Smooth muscle cell (in vitro differentiated cells): ENCODE measurements around the gene CELSR2. TPM values are rescaled to one million over a fixed set of nuclear protein-coding genes. Genes with fewer than 3 reads are reported as not detected.

ENCODE experiments used
- DNase-seq: peaks from one replicate; lab custom pipeline; 2025; ENCODE audit not compliant: unreplicated experiment; lab: John Stamatoyannopoulos, UW
- H2AFZ ChIP-seq: fragments of 200-600 bp; sonication (generic); 2 replicates; pipeline ENCODE4 v1.6.0; 2016; ENCODE audit warnings: antibody characterized with exemption, low read depth, mild to moderate bottlenecking
- H3F3A ChIP-seq: fragments of 200-600 bp; sonication (generic); 2 replicates; pipeline ENCODE4 v1.6.0; 2017; ENCODE audit warnings: antibody characterized with exemption, low read depth
- H3K27ac ChIP-seq: fragments of 200-600 bp; sonication (generic); 2 replicates; pipeline ENCODE4 v1.5.1; 2016; ENCODE audit warnings: low read depth, mild to moderate bottlenecking
- H3K27me3 ChIP-seq: fragments of 200-600 bp; sonication (generic); 2 replicates; pipeline ENCODE4 v1.6.1; 2016; ENCODE audit warnings: low read depth, mild to moderate bottlenecking
- H3K36me3 ChIP-seq: fragments of 200-600 bp; sonication (generic); 2 replicates; pipeline ENCODE4 v1.5.1; 2016; ENCODE audit warnings: low read depth
- H3K4me1 ChIP-seq: fragments of 200-600 bp; sonication (generic); 2 replicates; pipeline ENCODE4 v1.5.1; 2016; ENCODE audit warnings: low read depth
- H3K4me2 ChIP-seq: fragments of 200-600 bp; sonication (generic); 2 replicates; pipeline ENCODE4 v1.6.0; 2016; ENCODE audit warnings: mild to moderate bottlenecking
- H3K4me3 ChIP-seq: fragments of 200-600 bp; sonication (generic); 2 replicates; pipeline ENCODE4 v1.5.1; 2016; ENCODE audit warnings: mild to moderate bottlenecking
- H3K79me2 ChIP-seq: fragments of 200-600 bp; sonication (generic); 2 replicates; pipeline ENCODE4 v1.6.0; 2016; ENCODE audit warnings: low read depth, mild to moderate bottlenecking
- H3K9ac ChIP-seq: fragments of 200-600 bp; sonication (generic); 2 replicates; pipeline ENCODE4 v1.6.0; 2016; ENCODE audit warnings: low read depth
- H3K9me3 ChIP-seq: fragments of 200-600 bp; sonication (generic); replicated peaks from 2 replicates; pipeline ENCODE4 v1.5.1; 2016; ENCODE audit warnings: low read depth
- H4K20me1 ChIP-seq: fragments of 200-600 bp; sonication (generic); 2 replicates; pipeline ENCODE4 v1.6.0; 2016; ENCODE audit warnings: low read depth
- WGBS: methylation state at CpG from one replicate; pipeline ENCODE4 v1.1.7; 2016; ENCODE audit warnings: low lambda C conversion rate; 5-methylcytosine and 5-hydroxymethylcytosine counted together
- polyA plus RNA-seq: library from polyadenylated mRNA; unstranded; fragments of >200 nt; fragmentation: Nextera tagmentation; extraction: Ambion mirVana; gene quantifications from 2 replicates; pipeline ENCODE4 v1.2.1, GENCODE V29; 2016
- total RNA-seq: library from RNA; depleted of rRNA; stranded (reverse); fragments of >200 nt; gene quantifications from 2 replicates; pipeline ENCODE4 v1.2.3, GENCODE V29; 2014
- TF ChIP-seq, protein P1 (sequence below): fragments of 200-600 bp; sonication (generic); IDR thresholded peaks from 2 replicates; pipeline ENCODE4 v1.5.1; 2017; ENCODE audit warnings: borderline replicate concordance, mild to moderate bottlenecking, antibody characterized with exemption; ENCODE audit not compliant: insufficient read depth, poor library complexity, severe bottlenecking

The CELSR2 gene
- total and polyA plus RNA-seq, 2 experiments from 2014 or later = 1.8 to 3.6 TPM

GRCh38 chr1:109272831-109273547 lies 23.6 kb downstream of the CELSR2 start:
- H3K9ac ChIP-seq = no peak overlapping the region
- no peak overlapping the region for H2AFZ ChIP-seq
- H4K20me1 ChIP-seq = no peaks in the 10 kb centered on the region
- H3K27me3 ChIP-seq = no peaks in the 10 kb centered on the region
- H3F3A ChIP-seq = peaks cover 11% of the 10 kb centered on the region
- TF ChIP-seq, protein P1, sequence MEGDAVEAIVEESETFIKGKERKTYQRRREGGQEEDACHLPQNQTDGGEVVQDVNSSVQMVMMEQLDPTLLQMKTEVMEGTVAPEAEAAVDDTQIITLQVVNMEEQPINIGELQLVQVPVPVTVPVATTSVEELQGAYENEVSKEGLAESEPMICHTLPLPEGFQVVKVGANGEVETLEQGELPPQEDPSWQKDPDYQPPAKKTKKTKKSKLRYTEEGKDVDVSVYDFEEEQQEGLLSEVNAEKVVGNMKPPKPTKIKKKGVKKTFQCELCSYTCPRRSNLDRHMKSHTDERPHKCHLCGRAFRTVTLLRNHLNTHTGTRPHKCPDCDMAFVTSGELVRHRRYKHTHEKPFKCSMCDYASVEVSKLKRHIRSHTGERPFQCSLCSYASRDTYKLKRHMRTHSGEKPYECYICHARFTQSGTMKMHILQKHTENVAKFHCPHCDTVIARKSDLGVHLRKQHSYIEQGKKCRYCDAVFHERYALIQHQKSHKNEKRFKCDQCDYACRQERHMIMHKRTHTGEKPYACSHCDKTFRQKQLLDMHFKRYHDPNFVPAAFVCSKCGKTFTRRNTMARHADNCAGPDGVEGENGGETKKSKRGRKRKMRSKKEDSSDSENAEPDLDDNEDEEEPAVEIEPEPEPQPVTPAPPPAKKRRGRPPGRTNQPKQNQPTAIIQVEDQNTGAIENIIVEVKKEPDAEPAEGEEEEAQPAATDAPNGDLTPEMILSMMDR = no peak
- H3K36me3 ChIP-seq = no peaks in the 10 kb centered on the region
- no peak overlapping the region for H3K4me2 ChIP-seq
- no peak for DNase-seq
- H3K27ac ChIP-seq = no peak overlapping the region
- no peaks in the 10 kb centered on the region for H3K9me3 ChIP-seq
- peaks cover 9% of the 10 kb centered on the region for H3K4me1 ChIP-seq
- WGBS = 87% methylated on average over 13 of the region's 16 CpGs
- no peak overlapping the region for H3K4me3 ChIP-seq
- H3K79me2 ChIP-seq = no peaks in the 10 kb centered on the region

DNA sequence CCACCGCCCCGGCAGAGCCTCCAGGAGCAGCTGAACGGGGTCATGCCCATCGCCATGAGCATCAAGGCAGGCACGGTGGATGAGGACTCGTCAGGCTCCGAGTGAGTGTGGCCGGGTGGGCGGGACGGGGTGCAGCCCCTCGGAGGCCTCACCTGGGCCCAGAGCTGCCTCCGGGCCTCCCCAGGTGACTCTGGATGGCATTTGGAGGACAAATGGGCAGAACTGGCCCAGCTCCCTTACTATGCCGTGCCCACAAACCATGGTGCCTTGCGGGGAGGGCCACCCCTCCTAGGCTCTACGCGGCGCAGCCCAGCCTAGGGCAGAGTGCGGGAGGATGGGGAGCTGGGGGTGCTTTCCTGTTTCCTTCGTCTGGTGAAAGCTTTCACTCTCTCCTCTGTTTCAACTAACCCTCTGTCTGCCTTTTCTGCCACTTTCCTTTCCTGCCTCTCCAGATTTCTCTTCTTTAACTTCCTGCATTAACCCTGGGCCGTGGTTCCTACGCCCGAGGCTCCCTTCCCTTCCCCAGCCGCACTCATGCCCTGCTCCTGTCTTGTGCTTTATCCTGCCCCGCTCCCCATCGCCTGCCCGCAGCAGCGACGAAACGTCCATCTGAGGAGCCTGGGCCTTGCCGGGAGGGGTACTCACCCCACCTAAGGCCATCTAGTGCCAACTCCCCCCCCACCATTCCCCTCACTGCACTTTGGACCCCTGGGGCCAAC lies 24.4 kb downstream of the CELSR2 start:
- no peaks in the 10 kb centered on the region for H4K20me1 ChIP-seq
- no peaks in the 10 kb centered on the region for H3K36me3 ChIP-seq
- H3K9ac ChIP-seq = no peak overlapping the region
- no peak overlapping the region for H3K4me2 ChIP-seq
- H3K9me3 ChIP-seq = no peaks in the 10 kb centered on the region
- TF ChIP-seq, protein P1 = no peak
- H3K4me1 ChIP-seq = peaks cover 9% of the 10 kb centered on the region
- WGBS = 78% methylated on average over 30 of the region's 30 CpGs
- H3K79me2 ChIP-seq = no peaks in the 10 kb centered on the region
- H2AFZ ChIP-seq = no peak overlapping the region
- H3K27ac ChIP-seq = peak overlapping the region; percentile 81
- DNase-seq = no peak
- peaks cover 11% of the 10 kb centered on the region for H3F3A ChIP-seq
- no peaks in the 10 kb centered on the region for H3K27me3 ChIP-seq
- H3K4me3 ChIP-seq = no peak overlapping the region

DNA sequence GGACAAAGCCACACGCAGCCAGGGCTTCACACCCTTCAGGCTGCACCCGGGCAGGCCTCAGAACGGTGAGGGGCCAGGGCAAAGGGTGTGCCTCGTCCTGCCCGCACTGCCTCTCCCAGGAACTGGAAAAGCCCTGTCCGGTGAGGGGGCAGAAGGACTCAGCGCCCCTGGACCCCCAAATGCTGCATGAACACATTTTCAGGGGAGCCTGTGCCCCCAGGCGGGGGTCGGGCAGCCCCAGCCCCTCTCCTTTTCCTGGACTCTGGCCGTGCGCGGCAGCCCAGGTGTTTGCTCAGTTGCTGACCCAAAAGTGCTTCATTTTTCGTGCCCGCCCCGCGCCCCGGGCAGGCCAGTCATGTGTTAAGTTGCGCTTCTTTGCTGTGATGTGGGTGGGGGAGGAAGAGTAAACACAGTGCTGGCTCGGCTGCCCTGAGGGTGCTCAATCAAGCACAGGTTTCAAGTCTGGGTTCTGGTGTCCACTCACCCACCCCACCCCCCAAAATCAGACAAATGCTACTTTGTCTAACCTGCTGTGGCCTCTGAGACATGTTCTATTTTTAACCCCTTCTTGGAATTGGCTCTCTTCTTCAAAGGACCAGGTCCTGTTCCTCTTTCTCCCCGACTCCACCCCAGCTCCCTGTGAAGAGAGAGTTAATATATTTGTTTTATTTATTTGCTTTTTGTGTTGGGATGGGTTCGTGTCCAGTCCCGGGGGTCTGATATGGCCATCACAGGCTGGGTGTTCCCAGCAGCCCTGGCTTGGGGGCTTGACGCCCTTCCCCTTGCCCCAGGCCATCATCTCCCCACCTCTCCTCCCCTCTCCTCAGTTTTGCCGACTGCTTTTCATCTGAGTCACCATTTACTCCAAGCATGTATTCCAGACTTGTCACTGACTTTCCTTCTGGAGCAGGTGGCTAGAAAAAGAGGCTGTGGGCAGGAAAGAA lies 25.5 kb downstream of the CELSR2 start:
- no peaks in the 10 kb centered on the region for H3K9me3 ChIP-seq
- no peak overlapping the region for H2AFZ ChIP-seq
- peak overlapping the region; percentile 25 for H3K4me3 ChIP-seq
- H3K9ac ChIP-seq = peak overlapping the region; percentile 58
- H3F3A ChIP-seq = peaks cover 11% of the 10 kb centered on the region
- H3K4me1 ChIP-seq = peaks cover 9% of the 10 kb centered on the region
- H3K79me2 ChIP-seq = no peaks in the 10 kb centered on the region
- no peak for DNase-seq
- TF ChIP-seq, protein P1 = no peak
- H3K27me3 ChIP-seq = no peaks in the 10 kb centered on the region
- H3K4me2 ChIP-seq = peak overlapping the region; percentile 59
- no peaks in the 10 kb centered on the region for H3K36me3 ChIP-seq
- no peaks in the 10 kb centered on the region for H4K20me1 ChIP-seq
- 51% methylated on average over 24 of the region's 24 CpGs for WGBS
- H3K27ac ChIP-seq = peak overlapping the region; percentile 81
